PFSK-1 (cell line): ENCODE measurements around the gene LMO4.

Experiments
- FOXP2 ChIP-seq: optimal IDR thresholded peaks from 2 replicates; pipeline ENCODE3; 2011; ENCODE audit warnings: borderline replicate concordance, control low read depth, inconsistent platforms; ENCODE audit not compliant: insufficient read depth; ENCODE audit errors: extremely low read length, extremely low read depth
- POLR2AphosphoS5 ChIP-seq: IDR thresholded peaks from 2 replicates; pipeline ENCODE4 v1.6.1; 2012; ENCODE audit warnings: low read depth, mild to moderate bottlenecking, control low read depth, low read length, moderate library complexity
- REST ChIP-seq, 2 experiments: IDR thresholded peaks; 2 replicates each; pipeline versions ENCODE4 v1.6.1 to v1.8.0; 2011 to 2012; ENCODE audit warnings: low read depth in 2 of 2, low read length in 2 of 2, control low read depth in 1 of 2, inconsistent platforms in 1 of 2, mild to moderate bottlenecking in 1 of 2, moderate library complexity in 1 of 2; ENCODE audit not compliant: insufficient read depth in 1 of 2
- SIN3A ChIP-seq: IDR thresholded peaks from 2 replicates; pipeline ENCODE4 v1.6.1; 2012; ENCODE audit warnings: mild to moderate bottlenecking, low read length, moderate library complexity, borderline replicate concordance; ENCODE audit not compliant: insufficient read depth
- TAF1 ChIP-seq: IDR thresholded peaks from 2 replicates; pipeline ENCODE4 v1.6.1; 2012; ENCODE audit warnings: low read length, control low read depth, borderline replicate concordance; ENCODE audit not compliant: insufficient read depth

The LMO4 gene

DNA sequence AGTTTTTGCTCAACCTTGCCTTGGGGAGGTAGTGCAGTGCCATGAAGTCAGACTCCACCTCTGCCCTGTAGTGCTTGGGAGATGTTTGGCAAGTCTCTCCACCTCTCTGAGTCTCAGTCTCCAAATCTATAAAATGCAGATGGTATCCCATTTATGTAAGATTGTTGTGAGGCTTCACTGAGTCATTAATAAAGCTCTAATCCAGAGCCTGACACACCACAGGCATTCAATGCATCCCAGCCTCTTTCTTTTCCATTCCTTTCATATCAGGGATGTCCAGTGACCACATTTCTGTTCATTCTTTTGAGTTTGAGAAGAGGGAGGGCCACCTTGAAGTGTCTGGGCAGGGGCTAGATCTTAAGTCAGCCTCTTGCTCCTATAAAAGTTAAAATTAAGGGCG, 37.6 kb upstream of the LMO4 start:
- TF ChIP-seq FOXP2 (no peak), TAF1 (no peak), REST (IDR thresholded peaks at IDR 0.05; ENCODE audit: insufficient read depth in 1 of 2, low read depth in 2 of 2, low read length in 2 of 2) (no peak), SIN3A (no peak), POLR2AphosphoS5 (no peak)

DNA sequence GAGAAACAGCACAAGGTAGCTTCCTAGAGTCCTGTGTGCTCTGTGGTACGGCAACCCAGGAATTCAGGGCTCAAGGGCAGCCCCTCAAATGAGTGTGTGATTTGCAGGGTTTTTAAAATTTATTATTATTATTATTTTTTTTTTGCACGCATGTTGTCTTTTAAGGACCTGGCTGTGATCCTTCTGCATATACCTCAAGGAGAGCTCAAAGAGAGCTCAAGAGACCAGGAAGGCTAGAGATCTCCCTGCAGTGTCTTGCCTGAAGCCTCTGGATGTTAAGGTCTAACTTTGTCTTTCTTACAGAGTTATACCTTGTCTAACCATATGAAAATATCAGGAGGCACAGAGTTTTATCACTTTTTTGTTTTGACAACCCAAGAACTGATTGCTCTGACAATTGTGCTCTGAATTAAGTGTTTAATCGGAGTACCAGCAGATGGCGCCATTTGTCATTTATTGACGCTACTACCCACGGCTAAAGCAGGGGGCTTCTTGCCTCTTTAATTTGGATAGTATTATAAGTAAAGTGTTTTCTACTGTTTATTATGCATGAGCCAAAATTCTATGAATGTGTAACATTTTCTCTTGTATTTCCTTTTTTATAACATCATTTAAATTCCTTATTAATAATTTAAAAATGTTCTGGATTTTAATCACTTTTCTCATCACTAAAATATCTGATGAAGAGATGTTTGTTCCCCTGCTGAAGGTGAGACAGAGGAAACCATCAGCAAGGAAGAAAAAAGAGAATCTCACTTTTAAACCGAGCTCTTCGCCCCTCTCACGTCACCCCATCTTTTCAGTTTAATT, 35.8 kb upstream of the LMO4 start:
- no peak for TF ChIP-seq POLR2AphosphoS5
- TF ChIP-seq FOXP2: no peak

- TF ChIP-seq POLR2AphosphoS5 (no peak), TAF1 (no peak), FOXP2 (no peak), REST (IDR thresholded peaks at IDR 0.05; ENCODE audit: insufficient read depth in 1 of 2, low read depth in 2 of 2, low read length in 2 of 2) (no peak), SIN3A (no peak)
Measured at GRCh38 chr1:87294633-87295032, 34.0 kb upstream of the LMO4 start.

GRCh38 chr1:87295445-87296110, 33.1 kb upstream of the LMO4 start:
- TF ChIP-seq REST (IDR thresholded peaks at IDR 0.05; ENCODE audit: insufficient read depth in 1 of 2, low read depth in 2 of 2, low read length in 2 of 2) (no peak), TAF1 (no peak), POLR2AphosphoS5 (no peak), SIN3A (no peak), FOXP2 (no peak)

GRCh38 chr1:87296206-87296605, 32.5 kb upstream of the LMO4 start:
- no peak for TF ChIP-seq REST (IDR thresholded peaks at IDR 0.05; ENCODE audit: insufficient read depth in 1 of 2, low read depth in 2 of 2, low read length in 2 of 2)
- TF ChIP-seq TAF1: no peak
- no peak for TF ChIP-seq FOXP2
- TF ChIP-seq SIN3A: no peak
- no peak for TF ChIP-seq POLR2AphosphoS5
